ENCODE measurements around the gene PSMD11.

The PSMD11 gene

DNA sequence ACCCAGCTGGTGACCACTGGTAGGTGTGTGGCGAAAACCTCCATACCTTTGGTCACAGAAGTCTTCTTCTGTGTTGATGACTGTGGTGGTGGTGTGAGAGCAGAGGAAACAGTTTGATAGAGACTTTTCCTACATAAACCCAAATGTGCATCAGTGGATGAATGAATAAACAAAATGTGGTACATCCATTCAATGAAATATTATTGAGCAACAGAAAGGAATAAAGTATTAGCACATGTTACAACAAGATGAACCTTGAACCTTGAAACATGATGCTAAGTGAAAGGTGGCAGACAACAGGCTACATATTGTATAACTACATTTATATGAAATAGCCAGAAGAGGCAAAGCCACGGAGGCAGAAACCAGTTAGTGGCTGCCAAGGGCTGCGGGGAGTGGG, 57.7 kb downstream of the PSMD11 start:
- TF ChIP-seq, protein P1, sequence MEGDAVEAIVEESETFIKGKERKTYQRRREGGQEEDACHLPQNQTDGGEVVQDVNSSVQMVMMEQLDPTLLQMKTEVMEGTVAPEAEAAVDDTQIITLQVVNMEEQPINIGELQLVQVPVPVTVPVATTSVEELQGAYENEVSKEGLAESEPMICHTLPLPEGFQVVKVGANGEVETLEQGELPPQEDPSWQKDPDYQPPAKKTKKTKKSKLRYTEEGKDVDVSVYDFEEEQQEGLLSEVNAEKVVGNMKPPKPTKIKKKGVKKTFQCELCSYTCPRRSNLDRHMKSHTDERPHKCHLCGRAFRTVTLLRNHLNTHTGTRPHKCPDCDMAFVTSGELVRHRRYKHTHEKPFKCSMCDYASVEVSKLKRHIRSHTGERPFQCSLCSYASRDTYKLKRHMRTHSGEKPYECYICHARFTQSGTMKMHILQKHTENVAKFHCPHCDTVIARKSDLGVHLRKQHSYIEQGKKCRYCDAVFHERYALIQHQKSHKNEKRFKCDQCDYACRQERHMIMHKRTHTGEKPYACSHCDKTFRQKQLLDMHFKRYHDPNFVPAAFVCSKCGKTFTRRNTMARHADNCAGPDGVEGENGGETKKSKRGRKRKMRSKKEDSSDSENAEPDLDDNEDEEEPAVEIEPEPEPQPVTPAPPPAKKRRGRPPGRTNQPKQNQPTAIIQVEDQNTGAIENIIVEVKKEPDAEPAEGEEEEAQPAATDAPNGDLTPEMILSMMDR (IDR thresholded peaks at IDR 0.05; ENCODE audit: insufficient read depth, missing control alignments), result no peak
- FAIRE-seq, result no peak
- DNase-seq (ENCODE audit: insufficient read length, low spot score), result no peak

- FAIRE-seq (no peak), DNase-seq (ENCODE audit: insufficient read length, low spot score) (no peak)
- TF ChIP-seq, protein P1 (IDR thresholded peaks at IDR 0.05; ENCODE audit: insufficient read depth, missing control alignments), result no peak
Measured at GRCh38 chr17:32502710-32503109, 58.4 kb downstream of the PSMD11 start.

GRCh38 chr17:32503251-32504165, 59.2 kb downstream of the PSMD11 start:
- TF ChIP-seq, protein P1 (IDR thresholded peaks at IDR 0.05; ENCODE audit: insufficient read depth, missing control alignments), result no peak
- no peak for FAIRE-seq
- no peak for DNase-seq (ENCODE audit: insufficient read length, low spot score)

- FAIRE-seq (no peak), DNase-seq (ENCODE audit: insufficient read length, low spot score) (no peak)
- TF ChIP-seq, protein P1 (IDR thresholded peaks at IDR 0.05; ENCODE audit: insufficient read depth, missing control alignments), result no peak
Measured at GRCh38 chr17:32504166-32504990, 60.1 kb downstream of the PSMD11 start.

DNA sequence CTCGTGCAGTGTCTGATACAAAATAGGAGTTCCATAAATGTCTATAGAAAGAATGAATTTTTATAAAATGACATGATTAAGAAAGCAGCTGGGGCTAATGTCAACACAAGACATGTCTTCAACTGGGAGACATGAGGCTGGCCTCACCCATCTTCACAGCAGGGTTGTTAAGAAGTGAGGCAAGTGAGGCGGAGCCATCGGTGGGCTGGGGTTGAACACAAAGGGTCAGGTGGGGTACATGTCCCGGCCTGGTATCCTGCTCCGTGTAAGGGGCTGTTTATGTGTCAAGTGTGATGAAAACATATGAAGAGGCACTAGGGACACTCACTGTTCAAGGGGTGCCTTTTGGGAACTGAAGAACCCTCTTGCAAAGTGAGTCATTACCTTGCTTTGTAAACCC, 64.6 kb downstream of the PSMD11 start:
- DNase-seq (ENCODE audit: insufficient read length, low spot score) (no peak), FAIRE-seq (no peak)
- TF ChIP-seq, protein P1 (IDR thresholded peaks at IDR 0.05; ENCODE audit: insufficient read depth, missing control alignments), result no peak

GRCh38 chr17:32510466-32510865, 66.2 kb downstream of the PSMD11 start:
- no peak for FAIRE-seq
- TF ChIP-seq, protein P1 (IDR thresholded peaks at IDR 0.05; ENCODE audit: insufficient read depth, missing control alignments), result no peak
- no peak for DNase-seq (ENCODE audit: insufficient read length, low spot score)
